GM12865 (cell line): ENCODE data around the gene TBXA2R.

Experiments used
- DNase-seq: peaks from one replicate; pipeline ENCODE4 v3.0.0; 2010; ENCODE audit warnings: low read depth
- H3K4me3 ChIP-seq: 2 replicates; pipeline ENCODE4 v1.5.1; 2011; ENCODE audit warnings: mild to moderate bottlenecking, low read depth, low read length, control low read depth
- TF ChIP-seq, protein P1 (sequence below): IDR thresholded peaks from 2 replicates; pipeline ENCODE4 v1.5.1; 2011; ENCODE audit warnings: low read length, control low read depth, low read depth, inconsistent platforms; ENCODE audit not compliant: insufficient read depth; ENCODE audit errors: missing control alignments

The TBXA2R gene

DNA sequence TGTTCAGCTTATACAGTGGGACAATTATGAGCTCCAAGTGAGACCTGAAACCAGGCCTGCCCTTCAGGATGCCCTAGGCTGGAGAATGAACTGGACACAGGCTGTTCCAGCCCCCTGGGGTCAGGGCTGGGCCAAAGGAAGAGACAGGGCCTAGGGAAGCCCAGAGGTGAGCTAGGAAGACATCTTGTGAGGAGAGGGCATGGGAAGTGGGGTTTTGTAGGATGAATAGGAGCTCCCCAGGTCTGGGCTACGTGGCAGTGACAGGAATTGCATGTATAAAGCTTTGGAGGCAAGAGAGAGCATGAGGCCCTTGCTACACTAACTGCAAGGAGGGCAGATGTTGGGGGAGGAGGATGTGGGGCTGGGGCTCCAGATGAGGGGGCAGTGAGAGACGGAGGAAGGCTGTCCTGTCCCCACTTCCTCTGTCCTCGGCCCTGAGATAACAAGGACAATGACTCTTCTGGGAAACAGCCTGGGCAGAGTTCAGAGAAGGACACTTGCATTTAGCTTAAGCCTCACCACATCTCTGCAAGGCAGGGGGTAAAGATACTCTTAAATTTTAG lies 1.5 kb upstream of the TBXA2R start:
- TF ChIP-seq, protein P1, sequence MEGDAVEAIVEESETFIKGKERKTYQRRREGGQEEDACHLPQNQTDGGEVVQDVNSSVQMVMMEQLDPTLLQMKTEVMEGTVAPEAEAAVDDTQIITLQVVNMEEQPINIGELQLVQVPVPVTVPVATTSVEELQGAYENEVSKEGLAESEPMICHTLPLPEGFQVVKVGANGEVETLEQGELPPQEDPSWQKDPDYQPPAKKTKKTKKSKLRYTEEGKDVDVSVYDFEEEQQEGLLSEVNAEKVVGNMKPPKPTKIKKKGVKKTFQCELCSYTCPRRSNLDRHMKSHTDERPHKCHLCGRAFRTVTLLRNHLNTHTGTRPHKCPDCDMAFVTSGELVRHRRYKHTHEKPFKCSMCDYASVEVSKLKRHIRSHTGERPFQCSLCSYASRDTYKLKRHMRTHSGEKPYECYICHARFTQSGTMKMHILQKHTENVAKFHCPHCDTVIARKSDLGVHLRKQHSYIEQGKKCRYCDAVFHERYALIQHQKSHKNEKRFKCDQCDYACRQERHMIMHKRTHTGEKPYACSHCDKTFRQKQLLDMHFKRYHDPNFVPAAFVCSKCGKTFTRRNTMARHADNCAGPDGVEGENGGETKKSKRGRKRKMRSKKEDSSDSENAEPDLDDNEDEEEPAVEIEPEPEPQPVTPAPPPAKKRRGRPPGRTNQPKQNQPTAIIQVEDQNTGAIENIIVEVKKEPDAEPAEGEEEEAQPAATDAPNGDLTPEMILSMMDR: no peak
- H3K4me3 ChIP-seq: no peak overlapping the region
- DNase-seq: no peak

DNA sequence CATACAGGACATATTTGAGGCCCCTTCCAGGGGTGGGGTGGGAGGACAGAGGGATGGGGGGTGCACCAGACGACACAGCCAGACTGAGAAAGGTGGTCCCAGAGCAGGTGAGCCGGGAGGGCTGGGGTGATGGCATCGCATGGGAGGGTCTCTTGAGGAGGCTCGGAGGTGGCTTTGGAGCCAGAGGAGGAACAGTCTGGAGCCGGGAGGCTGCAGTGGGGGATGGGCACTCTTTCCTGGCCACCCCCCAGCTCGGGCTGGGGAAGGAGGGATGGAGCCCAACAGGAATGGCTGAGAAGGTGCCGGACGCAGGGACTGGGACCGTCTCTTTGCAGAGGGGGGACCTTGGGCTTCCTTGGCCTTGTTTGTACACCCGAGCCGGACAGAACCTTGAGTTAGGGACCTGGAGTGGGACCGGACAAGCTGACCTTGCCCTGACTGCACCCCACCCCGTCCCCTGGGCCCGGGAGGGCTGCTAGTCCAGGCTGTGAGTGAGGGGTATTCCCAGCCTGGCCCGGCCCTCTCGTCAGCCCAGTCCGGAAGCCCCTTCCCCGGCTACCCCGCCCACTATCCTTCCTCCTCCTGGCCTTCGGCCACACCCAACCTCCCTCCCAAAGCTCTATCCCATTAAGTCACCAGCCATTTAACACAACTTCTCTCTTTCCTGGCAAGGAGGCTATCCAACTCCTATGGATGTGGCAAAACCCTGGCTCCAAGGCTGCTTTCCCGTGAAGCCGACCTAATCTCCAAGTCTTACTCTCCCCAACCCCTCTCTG lies 816 bp upstream of the TBXA2R start:
- TF ChIP-seq, protein P1: no peak
- no peak for DNase-seq
- no peak overlapping the region for H3K4me3 ChIP-seq

DNA sequence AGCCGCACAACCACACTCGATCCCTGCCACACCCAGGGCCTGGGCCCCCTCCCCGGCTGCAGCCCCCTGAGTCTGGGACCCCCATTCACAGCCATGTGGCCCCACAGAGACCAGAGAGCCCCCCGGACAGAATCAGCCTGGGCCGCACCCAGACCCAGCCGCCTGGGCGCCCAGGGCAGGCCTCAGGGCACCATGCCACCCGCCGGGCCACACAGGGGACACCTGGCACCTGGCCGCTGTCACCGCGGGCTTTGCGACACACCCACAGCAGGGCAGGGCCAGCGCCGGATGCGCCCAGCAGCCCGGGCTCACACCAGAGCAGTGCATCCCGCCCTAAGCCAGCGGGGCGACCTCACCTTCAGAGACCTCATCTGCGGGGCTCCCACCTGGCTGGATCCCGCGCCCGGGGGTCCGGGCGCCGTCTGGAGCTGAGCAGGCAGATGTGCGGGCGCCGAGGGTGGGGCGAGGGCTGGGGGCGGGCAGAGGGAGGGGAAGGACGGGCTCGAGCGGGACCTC lies 443 bp downstream of the TBXA2R start:
- no peak for DNase-seq
- TF ChIP-seq, protein P1: no peak
- no peak overlapping the region for H3K4me3 ChIP-seq

DNA sequence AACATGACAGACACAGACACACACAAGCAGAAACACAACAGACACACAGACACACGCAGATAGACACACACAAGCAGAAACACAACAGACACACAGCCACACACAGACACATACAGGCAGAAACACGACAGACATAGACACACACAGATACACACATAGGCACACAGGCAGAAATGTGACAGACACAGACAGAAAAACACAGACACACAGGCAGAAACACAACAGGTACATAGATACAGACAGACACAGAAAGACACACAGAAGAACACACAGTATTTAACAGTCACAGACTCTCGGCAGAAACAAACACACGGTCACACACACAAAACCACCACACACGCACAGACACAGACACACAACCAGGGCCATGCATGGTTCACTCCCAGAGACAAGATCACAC lies 905 bp downstream of the TBXA2R start:
- TF ChIP-seq, protein P1: no peak
- H3K4me3 ChIP-seq: no peak overlapping the region
- no peak for DNase-seq

DNA sequence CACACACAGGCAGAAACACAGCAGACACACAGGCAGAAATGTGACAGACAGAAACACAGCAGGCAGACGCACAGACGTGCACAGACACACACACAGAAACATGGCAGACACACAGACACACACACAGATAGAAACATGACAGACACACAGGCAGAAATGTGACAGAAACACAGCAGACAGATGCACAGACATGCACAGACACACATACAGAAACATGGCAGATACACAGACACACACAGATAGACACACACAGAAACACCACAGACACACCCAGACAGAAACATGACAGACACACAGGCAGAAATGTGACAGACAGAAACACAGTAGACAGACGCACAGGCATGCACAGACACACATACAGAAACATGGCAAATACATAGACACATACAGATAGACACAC lies 1.3 kb downstream of the TBXA2R start:
- no peak for DNase-seq
- H3K4me3 ChIP-seq: no peak overlapping the region
- TF ChIP-seq, protein P1: no peak

DNA sequence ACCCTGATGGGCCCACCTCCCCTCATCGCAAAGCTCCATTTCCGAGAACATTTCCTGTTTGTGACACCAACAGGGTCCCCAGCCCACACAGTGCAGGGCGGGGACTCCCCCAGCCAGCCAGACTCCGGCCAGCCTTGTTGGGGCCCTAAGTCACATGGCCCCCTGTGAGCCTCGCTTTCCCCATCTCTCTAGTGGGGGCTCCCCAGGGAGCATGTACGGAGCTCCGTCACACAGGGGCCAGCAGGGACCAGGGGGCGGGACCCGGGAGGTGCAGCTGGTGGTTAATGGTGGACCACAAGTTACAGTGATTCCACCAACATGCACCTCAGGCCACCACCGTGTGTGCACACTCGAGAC lies 1.7 kb downstream of the TBXA2R start:
- TF ChIP-seq, protein P1: no peak

More for the DNA sequence above, 1.7 kb downstream of the TBXA2R start:
- H3K4me3 ChIP-seq: no peak overlapping the region
- DNase-seq: peak; percentile 33
